ENCODE measurements around the gene IKZF2. TPM values are rescaled to one million over a fixed set of nuclear protein-coding genes. Genes with fewer than 3 reads are reported as not detected.

The IKZF2 gene
- total and polyA plus RNA-seq, 8 donors: 0.56 to 19.8 (median 4.5) TPM

GRCh38 chr2:213098612-213099011 is 52.8 kb downstream of the IKZF2 start:
- Histone ChIP-seq H3K9me3 (no peaks in the 10 kb centered on the region), H3K4me1 (peaks cover 0 to 8% (median 2%) of the 10 kb centered on the region in 4 donors), H3K4me3 (no peak overlapping the region), H3K36me3 (no peaks in the 10 kb centered on the region), H3K27ac (no peak overlapping the region), H3K27me3 (no peaks in the 10 kb centered on the region)
- no peak for TF ChIP-seq EP300 (IDR thresholded peaks at IDR 0.05)
- TF ChIP-seq CTCF (IDR thresholded peaks at IDR 0.05): no peak
- no peak for TF ChIP-seq POLR2A (IDR thresholded peaks at IDR 0.05)
- no peak for TF ChIP-seq POLR2AphosphoS5 (IDR thresholded peaks at IDR 0.05)
- no peak for DNase-seq
- 68 to 95% (median 86%) methylated on average over 4 of the region's 4 CpGs for WGBS, 5 donors
- intact Hi-C loops (cut with DNase I; ENCODE audit: low total_unique reads): no loop called here

GRCh38 chr2:213091765-213092164 is 59.6 kb downstream of the IKZF2 start:
- WGBS, 5 donors: 89 to 97% (median 92%) methylated on average over 3 of the region's 3 CpGs
- intact Hi-C loops (cut with DNase I; ENCODE audit: low total_unique reads): no loop called here
- TF ChIP-seq POLR2A (IDR thresholded peaks at IDR 0.05) (no peak), POLR2AphosphoS5 (IDR thresholded peaks at IDR 0.05) (no peak), EP300 (IDR thresholded peaks at IDR 0.05) (no peak), CTCF (IDR thresholded peaks at IDR 0.05) (no peak)

GRCh38 chr2:213090772-213091171 is 60.6 kb downstream of the IKZF2 start:
- 85 to 91% (median 90%) methylated on average over 3 of the region's 3 CpGs for WGBS, 5 donors
- Histone ChIP-seq H3K36me3 (no peaks in the 10 kb centered on the region), H3K4me3 (no peak overlapping the region), H3K27ac (no peak overlapping the region), H3K9me3 (no peaks in the 10 kb centered on the region), H3K27me3 (no peaks in the 10 kb centered on the region), H3K4me1 (peaks cover 0 to 5% (median 0%) of the 10 kb centered on the region in 4 donors)
- DNase-seq: no peak
- TF ChIP-seq CTCF (IDR thresholded peaks at IDR 0.05) (no peak), POLR2AphosphoS5 (IDR thresholded peaks at IDR 0.05) (no peak)
- intact Hi-C loops (cut with DNase I; ENCODE audit: low total_unique reads): no loop called here

More at GRCh38 chr2:213091765-213092164, 59.6 kb downstream of the IKZF2 start:
- no peaks in the 10 kb centered on the region for H3K36me3 ChIP-seq
- no peak overlapping the region for H3K4me3 ChIP-seq
- no peaks in the 10 kb centered on the region for H3K27me3 ChIP-seq
- no peak overlapping the region for H3K27ac ChIP-seq
- peaks cover 0 to 5% (median 0%) of the 10 kb centered on the region in 4 donors for H3K4me1 ChIP-seq
- DNase-seq: no peak
- no peaks in the 10 kb centered on the region for H3K9me3 ChIP-seq

- no peaks in the 10 kb centered on the region for H3K27me3 ChIP-seq
- no peak overlapping the region for H3K4me3 ChIP-seq
- DNase-seq: no peak
- WGBS, 5 donors: 88 to 97% (median 92%) methylated on average over 1 of the region's 1 CpG
- TF ChIP-seq POLR2A (IDR thresholded peaks at IDR 0.05) (no peak), EP300 (IDR thresholded peaks at IDR 0.05) (no peak)
- H3K36me3 ChIP-seq: no peaks in the 10 kb centered on the region
- H3K27ac ChIP-seq: no peak overlapping the region
- no peaks in the 10 kb centered on the region for H3K9me3 ChIP-seq
- peaks cover 0 to 2% (median 0%) of the 10 kb centered on the region in 4 donors for H3K4me1 ChIP-seq
- intact Hi-C loops (cut with DNase I; ENCODE audit: low total_unique reads): no loop called here
Measured at GRCh38 chr2:213089438-213089837, 62.0 kb downstream of the IKZF2 start.

GRCh38 chr2:213087040-213087439 is 64.4 kb downstream of the IKZF2 start:
- 55 to 73% (median 72%) methylated on average over 3 of the region's 3 CpGs for whole genome bisulfite sequencing, 5 donors
- DNase-seq: no peak
- H3K27me3 ChIP-seq: no peaks in the 10 kb centered on the region
- no peaks in the 10 kb centered on the region for H3K4me1 ChIP-seq
- TF ChIP-seq CTCF (IDR thresholded peaks at IDR 0.05): no peak
- no peak for TF ChIP-seq POLR2AphosphoS5 (IDR thresholded peaks at IDR 0.05)
- no peak for TF ChIP-seq POLR2A (IDR thresholded peaks at IDR 0.05)
- no peak for TF ChIP-seq EP300 (IDR thresholded peaks at IDR 0.05)
- no peak overlapping the region for H3K27ac ChIP-seq
- intact Hi-C loops (cut with DNase I; ENCODE audit: low total_unique reads): no loop called here
- no peak overlapping the region for H3K4me3 ChIP-seq
- no peaks in the 10 kb centered on the region for H3K9me3 ChIP-seq
- no peaks in the 10 kb centered on the region for H3K36me3 ChIP-seq
